ENCODE measurements around the gene NINL. TPM values are rescaled to one million over a fixed set of nuclear protein-coding genes. Genes with fewer than 3 reads are reported as not detected.

Gene NINL
- total RNA-seq, 1 experiment from 2014 or later, result 31.5 TPM

DNA sequence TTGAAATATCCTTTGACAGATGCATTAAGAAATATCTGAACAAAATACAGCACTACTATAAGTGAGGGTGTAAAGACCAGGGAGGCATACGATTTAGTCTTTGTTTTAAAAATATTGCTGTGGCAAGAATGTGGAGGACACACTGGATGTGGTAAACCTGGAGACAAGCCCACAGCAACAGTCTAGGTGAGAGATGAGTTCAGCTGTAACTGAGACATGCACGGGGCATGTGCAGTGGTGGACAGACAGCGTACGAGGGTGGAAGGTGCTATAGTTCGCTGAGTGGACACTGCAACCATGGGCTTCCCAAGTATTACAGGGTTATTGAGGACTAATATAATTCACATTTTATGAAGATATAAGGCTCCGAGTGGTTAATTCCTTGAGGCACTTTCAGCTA lies 36.7 kb upstream of the NINL start:
- BruUV-seq (replicated peaks), result no TSS peak
- intact Hi-C loops (cut with micrococcal nuclease; ENCODE audit: unreplicated experiment), result no loop called here
- DNase-seq (ENCODE audit: low spot score), result no peak
- POLR2A ChIA-PET (ENCODE audit: low non-redundant PET), result no interaction called here
- H3K27ac ChIP-seq (ENCODE audit: low read depth, low read length, poor library complexity, severe bottlenecking), result peak overlapping the region; percentile 93
- no peak for TF ChIP-seq EZH2 (IDR thresholded peaks at IDR 0.05; ENCODE audit: borderline replicate concordance, low read depth, low read length, poor library complexity, severe bottlenecking)
- TF ChIP-seq, protein P1, sequence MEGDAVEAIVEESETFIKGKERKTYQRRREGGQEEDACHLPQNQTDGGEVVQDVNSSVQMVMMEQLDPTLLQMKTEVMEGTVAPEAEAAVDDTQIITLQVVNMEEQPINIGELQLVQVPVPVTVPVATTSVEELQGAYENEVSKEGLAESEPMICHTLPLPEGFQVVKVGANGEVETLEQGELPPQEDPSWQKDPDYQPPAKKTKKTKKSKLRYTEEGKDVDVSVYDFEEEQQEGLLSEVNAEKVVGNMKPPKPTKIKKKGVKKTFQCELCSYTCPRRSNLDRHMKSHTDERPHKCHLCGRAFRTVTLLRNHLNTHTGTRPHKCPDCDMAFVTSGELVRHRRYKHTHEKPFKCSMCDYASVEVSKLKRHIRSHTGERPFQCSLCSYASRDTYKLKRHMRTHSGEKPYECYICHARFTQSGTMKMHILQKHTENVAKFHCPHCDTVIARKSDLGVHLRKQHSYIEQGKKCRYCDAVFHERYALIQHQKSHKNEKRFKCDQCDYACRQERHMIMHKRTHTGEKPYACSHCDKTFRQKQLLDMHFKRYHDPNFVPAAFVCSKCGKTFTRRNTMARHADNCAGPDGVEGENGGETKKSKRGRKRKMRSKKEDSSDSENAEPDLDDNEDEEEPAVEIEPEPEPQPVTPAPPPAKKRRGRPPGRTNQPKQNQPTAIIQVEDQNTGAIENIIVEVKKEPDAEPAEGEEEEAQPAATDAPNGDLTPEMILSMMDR (conservative IDR thresholded peaks at IDR 0.05; ENCODE audit: low read depth, low read length), result no peak
- peak overlapping the region; percentile 98 for H3K4me3 ChIP-seq (ENCODE audit: low read depth, low read length, poor library complexity, severe bottlenecking)
- H3K4me1 ChIP-seq (ENCODE audit: insufficient read depth, low read length, poor library complexity, severe bottlenecking), result peaks cover 8% of the 10 kb centered on the region
- H3K36me3 ChIP-seq (ENCODE audit: insufficient read depth, low read length, poor library complexity, severe bottlenecking), result peaks cover 8% of the 10 kb centered on the region
- CTCF ChIA-PET, result no interaction called here
- no peaks in the 10 kb centered on the region for H3K27me3 ChIP-seq (replicated peaks; ENCODE audit: insufficient read depth, low read depth, low read length, poor library complexity)
- H3K9me3 ChIP-seq (ENCODE audit: low read depth, low read length, poor library complexity, severe bottlenecking), result no peaks in the 10 kb centered on the region

DNA sequence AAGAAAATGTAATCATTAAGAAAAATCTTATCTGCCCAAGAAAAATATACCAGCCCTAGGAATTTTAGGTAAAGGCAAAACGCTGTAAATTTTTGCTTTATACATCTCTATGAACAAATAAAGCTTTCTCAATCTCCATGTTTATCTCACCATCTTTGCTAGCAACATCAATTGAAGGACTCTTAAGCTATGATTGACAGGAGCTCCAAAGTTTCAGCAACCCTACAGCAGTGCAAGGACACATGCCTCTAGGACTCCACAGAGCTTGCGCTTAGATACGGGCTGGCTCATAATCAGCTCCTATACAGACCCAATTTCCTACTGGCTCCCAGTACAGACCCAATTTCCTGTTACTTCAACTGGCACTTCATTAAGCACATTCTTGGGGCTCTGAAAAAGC lies 34.2 kb upstream of the NINL start:
- H3K27me3 ChIP-seq (replicated peaks; ENCODE audit: insufficient read depth, low read depth, low read length, poor library complexity), result no peaks in the 10 kb centered on the region
- no peaks in the 10 kb centered on the region for H3K9me3 ChIP-seq (ENCODE audit: low read depth, low read length, poor library complexity, severe bottlenecking)
- no peak overlapping the region for H3K27ac ChIP-seq (ENCODE audit: low read depth, low read length, poor library complexity, severe bottlenecking)
- no TSS peak for BruUV-seq (replicated peaks)
- H3K36me3 ChIP-seq (ENCODE audit: insufficient read depth, low read length, poor library complexity, severe bottlenecking), result peaks cover 28% of the 10 kb centered on the region
- DNase-seq (ENCODE audit: low spot score), result no peak
- ChIA-PET CTCF (no interaction called here), POLR2A (ENCODE audit: low non-redundant PET) (interaction anchor here (0.5 kb wide), 1 partner anchor 184 kb away, joined by 3 read pairs; no protein-coding TSS in a partner anchor)
- H3K4me3 ChIP-seq (ENCODE audit: low read depth, low read length, poor library complexity, severe bottlenecking), result no peak overlapping the region
- TF ChIP-seq, protein P1 (conservative IDR thresholded peaks at IDR 0.05; ENCODE audit: low read depth, low read length), result no peak
- no peak for TF ChIP-seq EZH2 (IDR thresholded peaks at IDR 0.05; ENCODE audit: borderline replicate concordance, low read depth, low read length, poor library complexity, severe bottlenecking)
- peaks cover 6% of the 10 kb centered on the region for H3K4me1 ChIP-seq (ENCODE audit: insufficient read depth, low read length, poor library complexity, severe bottlenecking)
- intact Hi-C loops (cut with micrococcal nuclease; ENCODE audit: unreplicated experiment), result no loop called here

DNA sequence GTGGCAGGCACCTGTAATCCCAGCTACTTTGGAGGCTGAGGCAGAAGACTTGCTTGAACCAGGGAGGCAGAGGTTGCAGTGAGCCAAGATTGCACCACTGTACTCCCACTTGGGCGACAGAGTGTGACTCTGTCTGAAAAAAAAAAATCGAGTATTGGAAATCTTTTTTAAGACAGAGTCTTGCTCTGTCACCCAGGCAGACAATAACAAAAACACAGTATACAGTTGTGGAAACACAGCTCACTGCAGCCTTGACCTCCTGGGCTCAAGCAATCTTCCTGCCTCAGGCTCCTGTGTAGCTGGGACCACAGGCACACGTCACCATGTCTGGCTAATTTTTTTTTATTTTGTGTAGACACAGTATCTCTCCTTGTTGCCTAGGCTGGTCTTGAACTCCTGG lies 23.4 kb upstream of the NINL start:
- ChIA-PET POLR2A (ENCODE audit: low non-redundant PET) (no interaction called here), CTCF (no interaction called here)
- no peaks in the 10 kb centered on the region for H3K4me1 ChIP-seq (ENCODE audit: insufficient read depth, low read length, poor library complexity, severe bottlenecking)
- no peak for TF ChIP-seq EZH2 (IDR thresholded peaks at IDR 0.05; ENCODE audit: borderline replicate concordance, low read depth, low read length, poor library complexity, severe bottlenecking)
- TF ChIP-seq, protein P1 (conservative IDR thresholded peaks at IDR 0.05; ENCODE audit: low read depth, low read length), result no peak
- DNase-seq (ENCODE audit: low spot score), result no peak
- no peaks in the 10 kb centered on the region for H3K27me3 ChIP-seq (replicated peaks; ENCODE audit: insufficient read depth, low read depth, low read length, poor library complexity)
- BruUV-seq (replicated peaks), result no TSS peak
- peaks cover 3% of the 10 kb centered on the region for H3K36me3 ChIP-seq (ENCODE audit: insufficient read depth, low read length, poor library complexity, severe bottlenecking)
- intact Hi-C loops (cut with micrococcal nuclease; ENCODE audit: unreplicated experiment), result no loop called here
- no peak overlapping the region for H3K27ac ChIP-seq (ENCODE audit: low read depth, low read length, poor library complexity, severe bottlenecking)
- H3K9me3 ChIP-seq (ENCODE audit: low read depth, low read length, poor library complexity, severe bottlenecking), result no peaks in the 10 kb centered on the region
- H3K4me3 ChIP-seq (ENCODE audit: low read depth, low read length, poor library complexity, severe bottlenecking), result no peak overlapping the region

All from A673 (cell line).